Esophagus muscularis mucosa (tissue), 4 donors: ENCODE results near the gene ANKS1A. TPM values are rescaled to one million over a fixed set of nuclear protein-coding genes. Genes with fewer than 3 reads are reported as not detected.

Source experiments
- DNase-seq: peaks from one replicate; pipeline ENCODE4 v3.0.0-alpha.2; 2017; ENCODE audit errors: extremely low spot score
- H3K27ac ChIP-seq, 4 donors: fragments of 200-600 bp; sonication (generic); replicated peaks in 1 of 4; 1 replicate in 3 of 4; 2 replicates in 1 of 4; pipeline ENCODE4 v1.5.1; 2016 to 2019; ENCODE audit warnings: mild to moderate bottlenecking in 1 of 4
- H3K27me3 ChIP-seq, 4 donors: fragments of 200-600 bp; sonication (generic); one replicate each; pipeline versions ENCODE4 v1.5.1 to v1.6.0; 2016 to 2019
- H3K36me3 ChIP-seq, 4 donors: fragments of 200-600 bp; sonication (generic); one replicate each; pipeline ENCODE4 v1.5.1; 2016 to 2019
- H3K4me1 ChIP-seq, 4 donors: fragments of 200-600 bp; sonication (generic); one replicate each; pipeline ENCODE4 v1.5.1; 2016 to 2019
- H3K4me3 ChIP-seq, 4 donors: fragments of 200-600 bp; sonication (generic); 1 replicate in 2 of 4; 2 replicates in 2 of 4; pipeline ENCODE4 v1.5.1; 2016 to 2019; ENCODE audit warnings: mild to moderate bottlenecking in 4 of 4, moderate library complexity in 1 of 4
- H3K9me3 ChIP-seq, 4 donors: fragments of 200-600 bp; sonication (generic); 1 replicate in 3 of 4; 2 replicates in 1 of 4; pipeline ENCODE4 v1.5.1; 2016 to 2019
- CTCF ChIP-seq, 3 experiments: fragments of 200-600 bp in 2 of 3; fragments of 450-650 bp in 1 of 3; sonication (generic) in 2 of 3; IDR thresholded peaks; one replicate each; pipeline ENCODE4 v1.5.1; 2017 to 2019; ENCODE audit warnings: antibody characterized with exemption in 3 of 3, mild to moderate bottlenecking in 2 of 3, moderate library complexity in 1 of 3
- EP300 ChIP-seq: sonication (generic); formaldehyde crosslinking; IDR thresholded peaks from one replicate; pipeline ENCODE4 v1.6.1; 2017; ENCODE audit warnings: antibody characterized with exemption
- POLR2A ChIP-seq: fragments of 450-650 bp; IDR thresholded peaks from one replicate; pipeline ENCODE4 v1.6.1; 2017; ENCODE audit warnings: antibody characterized with exemption, moderate library complexity, mild to moderate bottlenecking, low read depth
- POLR2AphosphoS5 ChIP-seq, 2 donors: sonication (generic); formaldehyde crosslinking; IDR thresholded peaks; one replicate each; pipeline ENCODE4 v1.6.1; 2017; ENCODE audit warnings: antibody characterized with exemption in 2 of 2
- WGBS: methylation state at CpG from one replicate; pipeline ENCODE4 v1.1.5; 2018; 5-methylcytosine and 5-hydroxymethylcytosine counted together
- intact Hi-C: fragments of 100-400 bp; cut with DNase I; formaldehyde crosslinking; loops from one replicate; pipeline ENCODE4 v1.15.1; 2023
- total RNA-seq, 4 donors: library from RNA; depleted of rRNA; stranded (reverse); fragments of >200 nt; gene quantifications; one replicate each; pipeline versions ENCODE4 v1.1.0 to v1.2.1, GENCODE V29; 2016

The ANKS1A gene
- total RNA-seq, 4 donors from 2014 or later = 68.3 to 132 (median 98.7) TPM

GRCh38 chr6:34970488-34970887 lies 81.4 kb downstream of the ANKS1A start:
- Histone ChIP-seq H3K36me3 (peaks cover 6 to 27% (median 18%) of the 10 kb centered on the region in 4 donors), H3K4me1 (no peaks in the 10 kb centered on the region), H3K27me3 (no peaks in the 10 kb centered on the region), H3K9me3 (no peaks in the 10 kb centered on the region), H3K4me3 (no peak overlapping the region), H3K27ac (no peak overlapping the region)
- WGBS = 100% methylated on average over 3 of the region's 3 CpGs
- intact Hi-C loops = no loop called here
- no peak for DNase-seq
- no peak for TF ChIP-seq POLR2A
- TF ChIP-seq POLR2AphosphoS5 (IDR thresholded peaks at IDR 0.05) = no peak
- no peak for TF ChIP-seq EP300
- no peak for TF ChIP-seq CTCF (IDR thresholded peaks at IDR 0.05)

GRCh38 chr6:34970957-34971356 lies 81.9 kb downstream of the ANKS1A start:
- DNase-seq = no peak
- H3K9me3 ChIP-seq = no peaks in the 10 kb centered on the region
- WGBS = 85% methylated on average over 2 of the region's 2 CpGs
- TF ChIP-seq CTCF (IDR thresholded peaks at IDR 0.05) = no peak
- no peak for TF ChIP-seq EP300
- no peak for TF ChIP-seq POLR2A
- no peak for TF ChIP-seq POLR2AphosphoS5 (IDR thresholded peaks at IDR 0.05)
- H3K27ac ChIP-seq = no peak overlapping the region
- H3K4me3 ChIP-seq = no peak overlapping the region
- no peaks in the 10 kb centered on the region for H3K27me3 ChIP-seq
- intact Hi-C loops = no loop called here
- peaks cover 6 to 27% (median 18%) of the 10 kb centered on the region in 4 donors for H3K36me3 ChIP-seq
- no peaks in the 10 kb centered on the region for H3K4me1 ChIP-seq

- intact Hi-C loops = no loop called here
- H3K4me1 ChIP-seq = no peaks in the 10 kb centered on the region
- H3K27ac ChIP-seq = no peak overlapping the region
- H3K36me3 ChIP-seq = peaks cover 6 to 30% (median 18%) of the 10 kb centered on the region in 4 donors
- 100% methylated on average over 2 of the region's 2 CpGs for WGBS
- H3K4me3 ChIP-seq = no peak overlapping the region
- DNase-seq = no peak
- TF ChIP-seq CTCF (IDR thresholded peaks at IDR 0.05) (no peak), POLR2AphosphoS5 (IDR thresholded peaks at IDR 0.05) (no peak), POLR2A (no peak), EP300 (no peak)
- no peaks in the 10 kb centered on the region for H3K27me3 ChIP-seq
- H3K9me3 ChIP-seq = no peaks in the 10 kb centered on the region
Measured at GRCh38 chr6:34973547-34974248, 84.6 kb downstream of the ANKS1A start.

GRCh38 chr6:34974249-34974642 lies 85.2 kb downstream of the ANKS1A start:
- H3K4me3 ChIP-seq = no peak overlapping the region
- TF ChIP-seq EP300 (no peak), POLR2A (no peak), POLR2AphosphoS5 (IDR thresholded peaks at IDR 0.05) (no peak), CTCF (IDR thresholded peaks at IDR 0.05) (no peak)
- DNase-seq = no peak
- H3K27me3 ChIP-seq = no peaks in the 10 kb centered on the region
- WGBS = 100% methylated on average over 1 of the region's 1 CpG
- H3K9me3 ChIP-seq = no peaks in the 10 kb centered on the region
- H3K36me3 ChIP-seq = peaks cover 6 to 30% (median 18%) of the 10 kb centered on the region in 4 donors
- peaks cover 0 to 2% (median 0%) of the 10 kb centered on the region in 4 donors for H3K4me1 ChIP-seq
- intact Hi-C loops = no loop called here
- no peak overlapping the region for H3K27ac ChIP-seq
